Stimulated activated CD8-positive, alpha-beta memory T cell treated with anti-CD3 and anti-CD28 coated beads, Interleukin-4, amount 100 ng/mL, for 24 hours (primary cell): ENCODE measurements around the gene OTUD1.
"Not testable (repeated sequence)": the region's sequence is repeated elsewhere in the genome, so short reads cannot be mapped to it uniquely, and the experiment has no call there.

Source experiments
- DNase-seq: peaks from one replicate; pipeline ENCODE4 v3.0.0-alpha.2; 2020; ENCODE audit warnings: low read depth

OTUD1 gene

DNA sequence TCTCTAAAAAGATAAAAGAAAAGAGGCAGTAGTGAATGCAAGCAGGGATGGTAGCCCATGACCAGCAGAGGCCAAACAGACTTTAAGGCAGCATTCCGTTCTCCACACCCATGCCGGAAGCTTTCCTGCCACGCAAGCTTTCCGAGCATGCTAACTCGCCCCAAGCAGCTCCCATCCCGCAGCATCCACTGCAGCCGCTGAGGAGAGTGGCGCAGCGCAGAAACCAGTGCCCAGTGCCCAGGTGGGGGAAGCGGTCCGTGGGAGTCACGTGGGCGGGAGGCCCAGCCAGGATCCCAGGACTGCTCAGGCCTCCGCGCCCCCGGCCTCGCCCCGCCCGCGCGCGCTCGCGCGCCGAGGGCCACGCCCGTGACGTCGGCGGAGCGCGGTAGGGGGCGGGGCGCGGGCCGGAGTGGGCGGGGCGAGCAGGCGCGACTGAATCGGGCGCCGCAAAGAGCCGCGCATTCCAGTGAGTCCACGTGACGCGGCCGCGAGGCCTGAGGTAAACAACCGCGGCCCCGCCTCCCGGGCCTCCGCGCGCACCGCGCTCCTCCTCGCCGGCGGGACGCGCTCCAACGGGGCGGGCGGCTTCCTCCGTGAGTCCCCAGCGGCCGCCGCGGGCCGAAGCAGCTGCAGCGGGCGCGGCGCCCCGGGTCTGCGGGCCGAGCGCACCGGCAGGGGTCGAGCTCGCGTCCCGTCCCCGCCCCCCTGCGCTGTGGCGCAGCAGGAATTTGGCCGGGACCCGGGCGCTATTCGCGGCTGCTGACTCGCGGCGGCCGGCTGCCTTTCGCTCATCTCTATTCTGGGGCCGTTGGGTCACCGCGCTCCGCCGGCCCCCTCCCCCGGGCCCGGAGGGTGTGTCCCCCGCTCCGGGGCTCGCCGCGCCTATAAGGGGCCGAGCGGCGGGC lies at the start of gene OTUD1:
OTUD1 (plus strand) TSS at position 529 of the 905 bp plus-strand sequence. CDS start 383 bp downstream, outside the sequence.
- peak; percentile 85 for DNase-seq

DNA sequence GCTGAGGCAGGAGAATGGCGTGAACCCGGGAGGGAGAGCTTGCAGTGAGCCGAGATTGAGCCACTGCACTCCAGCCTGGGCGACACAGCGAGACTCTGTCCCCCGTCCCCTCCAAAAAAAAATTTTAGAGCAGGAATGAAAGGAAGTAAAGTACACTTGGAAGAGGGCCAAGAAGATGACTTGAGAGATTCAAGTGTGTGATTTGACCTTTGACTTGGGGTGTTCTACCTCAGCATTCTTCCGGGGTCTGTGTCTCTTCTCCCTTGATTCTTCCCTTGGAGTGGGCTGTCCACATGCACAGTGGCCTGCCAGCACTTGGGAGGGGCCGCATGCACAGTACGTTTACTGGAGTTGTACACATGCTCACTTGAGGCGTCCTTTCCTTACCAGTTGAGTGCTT lies 48.5 kb upstream of the OTUD1 start:
- not testable (repeated sequence) for DNase-seq

DNA sequence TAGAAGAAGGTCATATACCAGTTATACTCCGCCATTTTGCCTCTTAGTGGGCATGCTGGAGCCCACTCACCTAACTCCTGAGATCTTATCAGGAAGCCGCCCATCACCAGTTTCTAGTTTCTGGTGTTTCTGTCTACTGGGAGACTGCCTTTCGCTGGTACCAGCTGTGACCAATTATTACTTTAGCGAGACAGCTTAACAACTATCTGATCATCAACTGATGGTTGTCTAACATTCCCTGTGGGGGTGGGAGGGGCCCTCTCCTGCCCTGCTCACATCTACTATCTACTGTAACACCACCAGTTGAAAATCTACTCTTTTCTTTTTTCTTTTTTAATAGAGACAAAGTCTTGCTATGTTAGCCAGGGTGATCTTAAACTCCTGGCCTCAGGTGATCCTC lies 48.1 kb upstream of the OTUD1 start:
- no peak for DNase-seq

GRCh38 chr10:23391821-23392220 lies 47.1 kb upstream of the OTUD1 start:
- no peak for DNase-seq

- no peak for DNase-seq
Measured at GRCh38 chr10:23395017-23395416, 43.9 kb upstream of the OTUD1 start.

GRCh38 chr10:23396695-23397094 lies 42.2 kb upstream of the OTUD1 start:
- DNase-seq: no peak

GRCh38 chr10:23399701-23400144 lies 39.2 kb upstream of the OTUD1 start:
- DNase-seq: no peak

DNA sequence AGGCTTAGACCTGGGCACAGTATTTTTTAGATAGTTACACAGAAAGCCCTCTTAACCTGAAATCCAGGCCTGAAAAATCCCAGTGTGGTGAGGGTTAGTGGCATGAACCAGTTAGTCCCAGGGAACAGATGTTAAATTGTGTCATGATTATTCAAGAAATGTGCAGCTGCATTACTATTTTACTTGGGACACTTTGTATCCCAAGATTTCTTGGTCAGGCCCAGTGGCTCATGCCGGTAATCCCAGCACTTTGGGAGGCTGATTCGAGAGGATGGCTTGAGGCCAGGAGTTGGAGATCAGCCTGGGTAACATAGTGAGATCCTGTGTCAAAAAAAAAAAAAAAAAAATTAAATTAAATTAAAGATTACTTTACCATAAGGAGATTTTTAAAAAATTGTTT lies 36.0 kb upstream of the OTUD1 start:
- no peak for DNase-seq

DNA sequence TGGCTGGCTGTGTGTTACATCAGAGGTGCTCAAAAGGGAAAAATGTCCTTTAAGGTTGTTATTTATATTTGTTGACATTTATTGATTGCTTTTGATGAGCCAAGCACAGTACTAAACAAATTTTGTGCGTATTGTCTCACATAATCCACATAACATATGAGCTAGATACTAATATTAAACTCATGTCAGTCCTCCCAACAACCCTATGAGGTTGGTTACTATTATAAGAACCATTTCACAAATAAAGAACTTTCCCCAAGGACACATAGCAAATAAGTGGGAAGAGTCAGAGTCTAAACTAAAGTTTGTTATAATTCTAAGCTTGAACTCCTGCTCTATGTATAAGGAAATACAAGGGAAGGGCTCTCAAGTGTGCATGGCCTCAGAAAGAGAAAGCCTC lies 35.6 kb upstream of the OTUD1 start:
- DNase-seq: no peak

- no peak for DNase-seq
Measured at GRCh38 chr10:23403719-23404118, 35.2 kb upstream of the OTUD1 start.

DNA sequence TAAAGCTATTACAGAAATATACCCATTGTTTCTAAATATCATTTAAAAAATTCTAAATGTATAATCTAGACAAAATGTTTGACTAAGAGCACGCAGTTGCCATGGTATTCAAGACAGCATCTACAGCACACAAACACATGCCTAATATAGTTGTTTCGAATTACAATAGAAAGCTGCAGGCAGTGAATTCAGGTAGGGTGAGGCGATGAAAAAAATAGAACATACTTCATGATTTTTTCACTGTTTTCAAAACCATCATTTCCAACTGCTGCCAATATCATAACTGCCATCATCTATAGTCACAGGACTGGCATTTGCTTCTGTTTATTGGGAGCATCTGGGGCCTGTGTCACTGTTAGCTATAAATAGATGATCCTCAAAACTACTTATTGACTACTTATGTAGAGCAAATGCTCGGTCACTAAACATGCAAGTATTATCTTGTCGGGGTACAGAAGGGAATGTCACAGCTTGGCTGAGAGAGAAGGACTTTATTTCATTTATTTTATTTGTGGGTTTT lies 34.4 kb upstream of the OTUD1 start:
- DNase-seq: no peak

- DNase-seq: no peak
Measured at GRCh38 chr10:23405540-23405939, 33.3 kb upstream of the OTUD1 start.

DNA sequence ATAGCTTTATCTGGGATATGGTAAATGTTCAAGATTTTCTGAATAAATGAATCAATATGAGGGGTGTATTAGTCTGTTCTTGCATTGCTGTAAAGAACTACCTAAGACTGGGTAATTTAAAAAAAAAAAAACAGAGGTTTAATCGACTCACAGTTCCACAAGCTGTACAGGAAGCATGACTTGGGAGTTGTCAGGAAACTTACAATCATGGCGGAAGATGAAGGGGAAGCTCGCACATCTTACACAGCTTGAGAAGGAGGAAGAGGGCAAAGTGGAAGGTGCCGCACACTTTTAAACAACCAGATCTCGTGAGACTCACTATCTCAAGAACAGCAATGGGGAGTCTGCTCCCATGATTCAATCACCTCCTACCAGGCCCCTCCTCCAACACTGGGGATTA lies 32.5 kb upstream of the OTUD1 start:
- DNase-seq: no peak

GRCh38 chr10:23408330-23408976 lies 30.4 kb upstream of the OTUD1 start:
- DNase-seq: no peak

- DNase-seq: no peak
Measured at GRCh38 chr10:23412223-23412622, 26.7 kb upstream of the OTUD1 start.

DNA sequence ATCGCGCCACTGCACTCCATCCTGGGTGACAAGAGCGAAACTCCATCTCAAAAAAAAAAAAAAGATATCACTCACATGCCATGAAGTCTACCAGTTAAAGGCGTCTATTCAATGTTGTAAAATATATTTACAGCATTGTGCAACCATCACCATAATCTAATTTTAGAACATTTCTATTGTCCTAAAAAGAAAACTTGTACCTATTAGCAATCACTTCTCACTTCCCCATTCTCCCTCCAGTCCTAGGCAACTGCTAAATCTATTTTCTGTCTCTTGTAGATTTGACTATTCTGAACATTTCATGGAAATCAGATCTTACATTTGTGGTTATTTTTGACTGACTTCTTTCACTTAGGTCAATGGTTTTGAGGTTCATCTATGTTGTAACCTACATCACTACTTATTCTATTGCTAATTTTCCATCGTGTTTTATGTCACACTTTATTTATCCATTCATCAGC lies 25.2 kb upstream of the OTUD1 start:
- no peak for DNase-seq

DNA sequence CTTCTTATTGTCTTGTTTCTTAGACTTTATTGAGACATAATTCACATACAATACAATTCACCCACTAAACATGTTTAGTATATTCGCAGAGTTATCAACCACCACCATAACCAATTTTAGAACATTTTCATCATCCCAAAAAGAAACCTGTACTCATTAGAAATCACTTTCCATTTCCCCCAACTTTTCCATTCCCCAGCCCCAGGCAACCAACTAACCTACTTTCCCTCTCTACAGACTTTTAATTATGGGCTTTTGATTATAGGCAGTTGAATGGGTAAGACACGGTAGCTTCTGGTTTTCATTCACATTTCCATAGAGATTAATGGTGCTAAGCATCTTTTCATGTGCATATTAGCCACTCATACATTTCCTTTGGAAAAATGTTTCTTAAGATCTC lies 24.2 kb upstream of the OTUD1 start:
- no peak for DNase-seq

- DNase-seq: no peak
Measured at GRCh38 chr10:23417254-23417653, 21.6 kb upstream of the OTUD1 start.

GRCh38 chr10:23418051-23418681 lies 20.7 kb upstream of the OTUD1 start:
- no peak for DNase-seq

GRCh38 chr10:23419201-23419600 lies 19.7 kb upstream of the OTUD1 start:
- no peak for DNase-seq

- DNase-seq: no peak
Measured at GRCh38 chr10:23419655-23420329, 19.1 kb upstream of the OTUD1 start.

DNA sequence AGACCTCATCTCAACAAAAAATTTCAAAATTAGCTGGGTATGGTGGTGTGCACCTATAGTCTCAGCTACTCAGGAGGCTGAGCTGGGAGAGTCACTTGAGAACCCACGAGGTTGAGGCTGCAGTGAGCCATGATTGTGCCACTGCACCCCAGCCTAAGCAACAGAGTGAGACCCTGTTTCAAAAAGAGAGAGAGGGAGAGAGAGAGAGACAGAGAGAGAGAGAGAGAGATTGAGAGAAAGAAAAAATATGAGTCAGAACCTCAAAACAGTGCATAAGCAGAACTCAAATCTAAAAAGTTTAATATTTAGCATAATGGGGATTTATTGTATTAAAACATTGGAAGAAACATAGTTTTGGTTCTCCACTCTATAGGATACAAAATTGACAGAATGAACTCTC lies 17.5 kb upstream of the OTUD1 start:
- no peak for DNase-seq
